ENCODE measurements around the gene HOXB13. TPM values are rescaled to one million over a fixed set of nuclear protein-coding genes. Genes with fewer than 3 reads are reported as not detected.

HOXB13 gene
- total RNA-seq, 4 donors from 2014 or later = not detected

DNA sequence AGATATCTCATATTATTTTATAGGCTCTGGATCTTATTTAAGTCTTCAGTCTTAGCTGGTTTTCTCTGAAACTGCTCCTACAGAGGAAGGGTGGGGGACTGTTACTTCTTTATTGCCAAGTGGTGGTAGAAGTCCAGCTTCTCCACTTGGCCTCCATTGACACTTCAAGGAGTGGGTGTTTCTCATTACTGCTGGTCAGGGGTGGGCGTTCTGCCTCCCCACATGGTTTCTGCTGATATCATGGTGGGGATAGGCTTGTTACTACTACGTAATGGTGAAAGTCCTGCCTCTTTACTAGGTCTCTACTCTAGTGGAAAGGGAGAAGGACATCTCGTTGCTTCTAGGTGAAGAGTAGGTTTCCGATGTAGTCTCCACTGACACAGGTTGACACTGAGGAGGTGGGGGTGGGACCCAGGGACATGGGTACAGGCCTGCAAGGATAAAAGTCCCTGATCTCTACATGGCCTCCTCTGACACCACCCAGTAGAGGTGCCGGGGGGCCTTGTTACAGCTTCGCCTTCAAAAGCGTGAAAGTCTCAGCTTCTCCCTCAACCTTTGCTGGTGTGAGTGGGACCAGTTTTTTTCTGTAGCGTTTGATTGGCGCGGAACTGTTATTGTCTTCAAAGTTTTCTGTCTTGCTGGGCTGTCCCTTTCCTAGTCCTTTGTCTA is 26.6 kb downstream of the HOXB13 start:
- intact Hi-C loops (cut with DNase I; ENCODE audit: low total_unique reads) = no loop called here

DNA sequence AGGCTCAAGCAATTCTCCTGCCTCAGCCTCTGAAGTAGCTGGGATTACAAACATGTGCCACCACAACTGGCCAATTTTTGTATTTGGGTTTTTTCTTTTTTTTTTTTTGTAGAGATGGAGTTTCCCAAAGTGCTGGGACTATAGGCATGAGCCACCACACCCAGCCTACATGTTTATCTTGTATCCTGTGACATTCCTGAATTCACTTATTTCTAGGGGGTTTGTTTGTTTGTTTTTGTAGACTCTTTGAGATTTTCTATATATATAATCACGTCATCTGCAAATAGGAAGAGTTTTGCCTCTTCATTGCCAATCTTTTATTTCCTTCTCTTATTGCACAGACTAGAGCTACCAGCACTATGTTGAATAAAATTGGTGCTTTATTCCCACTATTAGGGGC is 35.4 kb downstream of the HOXB13 start:
- intact Hi-C loops (cut with DNase I; ENCODE audit: low total_unique reads) = no loop called here
- Histone ChIP-seq H3K27me3 (peaks cover 0 to 10% of the 10 kb centered on the region in 2 donors), H3K4me3 (no peak overlapping the region), H3K4me1 (no peaks in the 10 kb centered on the region), H3K27ac (no peak overlapping the region), H3K9me3 (no peaks in the 10 kb centered on the region), H3K36me3 (no peaks in the 10 kb centered on the region)
- no peak for DNase-seq
- TF ChIP-seq CTCF (IDR thresholded peaks at IDR 0.05) (no peak), POLR2A (IDR thresholded peaks at IDR 0.05) (no peak)

More for the DNA sequence above, 26.6 kb downstream of the HOXB13 start:
- TF ChIP-seq POLR2A (IDR thresholded peaks at IDR 0.05) (no peak), CTCF (IDR thresholded peaks at IDR 0.05) (no peak)
- H3K9me3 ChIP-seq = no peaks in the 10 kb centered on the region
- no peak overlapping the region for H3K27ac ChIP-seq
- no peaks in the 10 kb centered on the region for H3K4me1 ChIP-seq
- DNase-seq = no peak
- no peaks in the 10 kb centered on the region for H3K36me3 ChIP-seq
- peaks cover 0 to 10% of the 10 kb centered on the region in 2 donors for H3K27me3 ChIP-seq
- no peak overlapping the region for H3K4me3 ChIP-seq

GRCh38 chr17:48692049-48692448 is 36.5 kb downstream of the HOXB13 start:
- DNase-seq = no peak
- Histone ChIP-seq H3K27me3 (no peaks in the 10 kb centered on the region), H3K27ac (no peak overlapping the region), H3K4me1 (no peaks in the 10 kb centered on the region), H3K4me3 (no peak overlapping the region), H3K9me3 (no peaks in the 10 kb centered on the region), H3K36me3 (no peaks in the 10 kb centered on the region)
- intact Hi-C loops (cut with DNase I; ENCODE audit: low total_unique reads) = no loop called here
- no peak for TF ChIP-seq POLR2A (IDR thresholded peaks at IDR 0.05)
- TF ChIP-seq CTCF (IDR thresholded peaks at IDR 0.05) = no peak

DNA sequence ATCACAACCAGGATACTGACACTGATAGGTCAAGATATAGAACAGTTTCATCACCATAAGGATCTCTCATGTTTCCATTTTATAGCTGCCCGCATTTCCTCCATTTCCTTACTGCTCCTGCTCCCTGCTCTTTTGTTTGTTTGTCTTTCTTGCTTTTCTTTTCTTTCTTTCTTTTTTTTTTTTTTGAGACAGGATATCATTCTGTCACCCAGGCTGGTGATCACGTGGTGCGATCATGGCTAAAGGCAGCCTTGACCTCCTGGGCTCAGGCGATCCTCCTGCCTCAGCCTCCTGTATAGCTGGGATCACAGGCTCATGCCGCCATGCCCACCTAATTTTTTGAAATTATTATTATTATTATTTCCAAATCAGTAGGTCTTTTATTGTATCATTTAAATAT is 37.9 kb downstream of the HOXB13 start:
- no peak overlapping the region for H3K27ac ChIP-seq
- intact Hi-C loops (cut with DNase I; ENCODE audit: low total_unique reads) = no loop called here
- no peaks in the 10 kb centered on the region for H3K9me3 ChIP-seq
- no peak overlapping the region for H3K4me3 ChIP-seq
- no peaks in the 10 kb centered on the region for H3K36me3 ChIP-seq
- H3K27me3 ChIP-seq = no peaks in the 10 kb centered on the region
- TF ChIP-seq CTCF (IDR thresholded peaks at IDR 0.05) (no peak), POLR2A (IDR thresholded peaks at IDR 0.05) (no peak)
- no peaks in the 10 kb centered on the region for H3K4me1 ChIP-seq
- no peak for DNase-seq

GRCh38 chr17:48681609-48682008 is 46.9 kb downstream of the HOXB13 start:
- no peaks in the 10 kb centered on the region for H3K9me3 ChIP-seq
- no peak for TF ChIP-seq POLR2A (IDR thresholded peaks at IDR 0.05)
- TF ChIP-seq CTCF (IDR thresholded peaks at IDR 0.05) = no peak
- intact Hi-C loops (cut with DNase I; ENCODE audit: low total_unique reads) = no loop called here
- H3K27me3 ChIP-seq = peaks cover 0 to 5% of the 10 kb centered on the region in 2 donors
- H3K36me3 ChIP-seq = no peaks in the 10 kb centered on the region
- H3K4me3 ChIP-seq = no peak overlapping the region
- H3K27ac ChIP-seq = no peak overlapping the region
- H3K4me1 ChIP-seq = peaks cover 0 to 7% of the 10 kb centered on the region in 2 donors
- no peak for DNase-seq
